Neural crest cell (in vitro differentiated cells): ENCODE measurements around the gene NPM1. TPM values are rescaled to one million over a fixed set of nuclear protein-coding genes. Genes with fewer than 3 reads are reported as not detected.

Source experiments
- DNase-seq: peaks from one replicate; pipeline ENCODE4 v3.0.0; 2021; ENCODE audit warnings: low read depth, mixed read lengths, low spot score
- H3K27ac Mint-ChIP-seq: one replicate; pipeline ENCODE4 v1.8.0; 2021; ENCODE audit warnings: mild to moderate bottlenecking, mixed read lengths; ENCODE audit not compliant: unreplicated experiment
- H3K27me3 Mint-ChIP-seq: 2 replicates; pipeline ENCODE4 v1.8.0; 2021; ENCODE audit warnings: low read depth, mild to moderate bottlenecking, mixed read lengths
- H3K36me3 Mint-ChIP-seq: 2 replicates; pipeline ENCODE4 v1.8.0; 2021; ENCODE audit warnings: low read depth, mild to moderate bottlenecking, mixed read lengths
- H3K4me1 Mint-ChIP-seq: 2 replicates; pipeline ENCODE4 v1.8.0; 2021; ENCODE audit warnings: mixed read lengths
- H3K4me3 Mint-ChIP-seq: one replicate; pipeline ENCODE4 v1.8.0; 2021; ENCODE audit warnings: mild to moderate bottlenecking, mixed read lengths
- H3K9me3 Mint-ChIP-seq: 2 replicates; pipeline ENCODE4 v1.8.0; 2021; ENCODE audit warnings: mixed read lengths
- CTCF ChIP-seq: fragments of 200-600 bp; sonication (generic); conservative IDR thresholded peaks from 2 replicates; pipeline ENCODE4 v1.5.0; 2021; ENCODE audit warnings: antibody characterized with exemption, mild to moderate bottlenecking
- total RNA-seq: library from RNA; stranded (reverse); gene quantifications from 2 replicates; pipeline ENCODE4 v1.2.1, GENCODE V29; 2021

NPM1 gene
- total RNA-seq, 1 donor from 2014 or later, result 2,514 TPM

- no peak overlapping the region for H3K27ac Mint-ChIP-seq
- peaks cover 23% of the 10 kb centered on the region for H3K27me3 Mint-ChIP-seq
- H3K36me3 Mint-ChIP-seq, result no peaks in the 10 kb centered on the region
- H3K4me1 Mint-ChIP-seq, result peaks cover 11% of the 10 kb centered on the region
- H3K9me3 Mint-ChIP-seq, result no peaks in the 10 kb centered on the region
- no peak for DNase-seq
- H3K4me3 Mint-ChIP-seq, result no peak overlapping the region
- no peak for TF ChIP-seq CTCF
These were observed 39.0 kb downstream of the NPM1 start for GRCh38 chr5:171426680-171427079.

- TF ChIP-seq CTCF, result no peak
- no peaks in the 10 kb centered on the region for H3K9me3 Mint-ChIP-seq
- peaks cover 14% of the 10 kb centered on the region for H3K27me3 Mint-ChIP-seq
- peaks cover 12% of the 10 kb centered on the region for H3K4me1 Mint-ChIP-seq
- no peak overlapping the region for H3K4me3 Mint-ChIP-seq
- H3K36me3 Mint-ChIP-seq, result no peaks in the 10 kb centered on the region
- no peak overlapping the region for H3K27ac Mint-ChIP-seq
- DNase-seq, result no peak
These were observed 39.9 kb downstream of the NPM1 start for GRCh38 chr5:171427318-171428167.

- H3K4me1 Mint-ChIP-seq, result peaks cover 14% of the 10 kb centered on the region
- H3K27ac Mint-ChIP-seq, result no peak overlapping the region
- TF ChIP-seq CTCF, result no peak
These were observed 40.6 kb downstream of the NPM1 start for GRCh38 chr5:171428168-171428696.

GRCh38 chr5:171428809-171429542 lies 41.3 kb downstream of the NPM1 start:
- Mint-ChIP-seq H3K27ac (peak overlapping the region; percentile 71), H3K36me3 (no peaks in the 10 kb centered on the region), H3K4me3 (no peak overlapping the region), H3K27me3 (peaks cover 3% of the 10 kb centered on the region), H3K9me3 (no peaks in the 10 kb centered on the region), H3K4me1 (peaks cover 16% of the 10 kb centered on the region)
- no peak for TF ChIP-seq CTCF
- DNase-seq, result no peak

More at GRCh38 chr5:171428168-171428696, 40.6 kb downstream of the NPM1 start:
- Mint-ChIP-seq H3K27me3 (peaks cover 7% of the 10 kb centered on the region), H3K36me3 (no peaks in the 10 kb centered on the region), H3K9me3 (no peaks in the 10 kb centered on the region), H3K4me3 (no peak overlapping the region)
- DNase-seq, result no peak

GRCh38 chr5:171429543-171429910 lies 41.9 kb downstream of the NPM1 start:
- Mint-ChIP-seq H3K4me1 (peaks cover 13% of the 10 kb centered on the region), H3K27me3 (no peaks in the 10 kb centered on the region), H3K4me3 (no peak overlapping the region), H3K27ac (no peak overlapping the region), H3K36me3 (no peaks in the 10 kb centered on the region), H3K9me3 (no peaks in the 10 kb centered on the region)
- DNase-seq, result no peak
- TF ChIP-seq CTCF, result no peak
